CD4-positive, alpha-beta memory T cell (primary cell): ENCODE data around the gene PARD3B. TPM values are rescaled to one million over a fixed set of nuclear protein-coding genes. Genes with fewer than 3 reads are reported as not detected.

Experiments used
- CTCF ChIA-PET: fragments of 350-600 bp; sonication (Branson Sonifier 250); formaldehyde crosslinking; loops from one replicate; lab custom pipeline; 2021; ENCODE audit warnings: inconsistent platforms; ENCODE audit not compliant: partially characterized antibody; lab: Charles Lee
- POLR2A ChIA-PET: fragments of 350-600 bp; sonication (Branson Sonifier 250); formaldehyde crosslinking; loops from one replicate; lab custom pipeline; 2021; ENCODE audit not compliant: partially characterized antibody; lab: Charles Lee
- DNase-seq, 5 donors: peaks; one replicate each; pipeline versions ENCODE4 v3.0.0 to v3.0.0-alpha.2; 2020 to 2022; ENCODE audit warnings: mixed read lengths in 1 of 5
- H3K27ac ChIP-seq: one replicate; pipeline ENCODE4 v1.7.0; 2013; ENCODE audit warnings: low read depth, low read length
- H3K27me3 ChIP-seq: 2 replicates; pipeline ENCODE4 v1.7.0; 2013; ENCODE audit warnings: mild to moderate bottlenecking, low read length, moderate library complexity; ENCODE audit not compliant: insufficient read depth
- H3K36me3 ChIP-seq: 2 replicates; pipeline ENCODE4 v1.7.0; 2013; ENCODE audit warnings: mild to moderate bottlenecking, low read length, moderate library complexity; ENCODE audit not compliant: insufficient read depth
- H3K4me1 ChIP-seq: 2 replicates; pipeline ENCODE4 v1.7.0; 2013; ENCODE audit warnings: mild to moderate bottlenecking, low read length, moderate library complexity; ENCODE audit not compliant: insufficient read depth
- H3K4me3 ChIP-seq, 2 donors: one replicate each; pipeline ENCODE4 v1.7.0; 2013; ENCODE audit warnings: low read length in 2 of 2, mild to moderate bottlenecking in 1 of 2
- H3K9me3 ChIP-seq, 2 donors: one replicate each; pipeline ENCODE4 v1.7.0; 2013; ENCODE audit warnings: low read length in 2 of 2, control low read depth in 1 of 2; ENCODE audit not compliant: control insufficient read depth in 1 of 2
- H3K27ac Mint-ChIP-seq, 7 donors: one replicate each; pipeline ENCODE4 v1.8.0; 2020 to 2021; ENCODE audit warnings: mixed read lengths in 7 of 7, mild to moderate bottlenecking in 6 of 7, inconsistent platforms in 3 of 7, moderate library complexity in 3 of 7
- H3K27me3 Mint-ChIP-seq, 2 donors: one replicate each; pipeline ENCODE4 v1.8.0; 2020 to 2021; ENCODE audit warnings: mixed read lengths in 2 of 2
- H3K36me3 Mint-ChIP-seq, 2 donors: one replicate each; pipeline ENCODE4 v1.8.0; 2020 to 2021; ENCODE audit warnings: mixed read lengths in 2 of 2, inconsistent platforms in 1 of 2, mild to moderate bottlenecking in 1 of 2
- H3K4me1 Mint-ChIP-seq, 4 donors: one replicate each; pipeline ENCODE4 v1.8.0; 2020 to 2021; ENCODE audit warnings: mixed read lengths in 4 of 4, mild to moderate bottlenecking in 1 of 4
- H3K4me3 Mint-ChIP-seq, 8 donors: one replicate each; pipeline ENCODE4 v1.8.0; 2020 to 2021; ENCODE audit warnings: mixed read lengths in 8 of 8, mild to moderate bottlenecking in 7 of 8, moderate library complexity in 6 of 8, inconsistent platforms in 3 of 8
- H3K9me3 Mint-ChIP-seq, 8 donors: one replicate each; pipeline ENCODE4 v1.8.0; 2020 to 2021; ENCODE audit warnings: mixed read lengths in 8 of 8, mild to moderate bottlenecking in 5 of 8, inconsistent platforms in 3 of 8, moderate library complexity in 1 of 8
- intact Hi-C: fragments of 100-400 bp; cut with micrococcal nuclease; formaldehyde crosslinking; loops from one replicate; pipeline ENCODE4 v1.15.1; 2023
- polyA plus RNA-seq, 2 donors: library from polyadenylated mRNA; unstranded; fragments of 300-500 nt; fragmentation: Illumina TruSeq; gene quantifications; one replicate each; pipeline ENCODE4 v1.2.3, GENCODE V29; 2021
- total RNA-seq, 2 experiments: library from RNA; stranded (reverse); gene quantifications; one replicate each; pipeline ENCODE4 v1.2.3, GENCODE V29; 2021

The PARD3B gene
- total and polyA plus RNA-seq, 4 experiments from 2014 or later, result 0.44 to 1.3 (median 1.2) TPM; not detected in 1

DNA sequence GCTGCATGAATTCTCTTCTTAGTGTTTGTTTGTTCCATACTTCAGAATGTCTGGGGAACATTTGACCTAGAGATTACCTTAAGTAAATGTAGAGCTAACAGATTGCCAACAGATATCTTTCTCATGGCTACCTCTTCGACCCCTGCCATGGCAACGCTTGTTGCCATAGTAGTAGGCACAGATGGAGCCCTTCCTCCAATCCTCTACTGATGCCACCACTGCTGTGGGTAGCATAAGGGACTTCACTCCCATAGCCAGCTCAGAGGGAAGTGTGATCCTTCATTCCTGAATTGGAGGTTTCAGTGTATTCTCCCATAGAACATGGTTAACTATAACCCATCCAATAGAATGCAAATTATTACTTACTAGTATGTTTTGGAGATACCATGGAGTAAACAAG lies 593.5 kb downstream of the PARD3B start:
- Mint-ChIP-seq H3K4me1 (peaks cover 0 to 2% (median under 1%) of the 10 kb centered on the region in 4 donors), H3K4me3 (no peak overlapping the region), H3K36me3 (peaks cover 0 to 5% of the 10 kb centered on the region in 2 donors), H3K9me3 (peaks cover 0 to 3% (median 0%) of the 10 kb centered on the region in 8 donors), H3K27me3 (no peaks in the 10 kb centered on the region), H3K27ac (no peak overlapping the region)
- intact Hi-C loops, result no loop called here
- ChIA-PET CTCF (no interaction called here), POLR2A (no interaction called here)
- Histone ChIP-seq H3K4me3 (no peak overlapping the region), H3K27me3 (no peaks in the 10 kb centered on the region), H3K27ac (no peak overlapping the region), H3K36me3 (no peaks in the 10 kb centered on the region), H3K9me3 (no peaks in the 10 kb centered on the region), H3K4me1 (no peaks in the 10 kb centered on the region)
- no peak for DNase-seq

GRCh38 chr2:205139822-205140463 lies 594.7 kb downstream of the PARD3B start:
- ChIA-PET CTCF (interaction anchor here (0.7 kb wide), 1 partner anchor 33 kb away, joined by 3 read pairs; no protein-coding TSS in a partner anchor), POLR2A (no interaction called here)
- Histone ChIP-seq H3K4me3 (no peak overlapping the region), H3K4me1 (no peaks in the 10 kb centered on the region), H3K27me3 (no peaks in the 10 kb centered on the region), H3K36me3 (no peaks in the 10 kb centered on the region), H3K27ac (no peak overlapping the region), H3K9me3 (no peaks in the 10 kb centered on the region)
- DNase-seq, result no peak
- Mint-ChIP-seq H3K4me1 (peaks cover 0 to 2% (median under 1%) of the 10 kb centered on the region in 4 donors), H3K27ac (no peak overlapping the region), H3K27me3 (no peaks in the 10 kb centered on the region), H3K36me3 (peaks cover 0 to 5% of the 10 kb centered on the region in 2 donors), H3K9me3 (peaks cover 0 to 5% (median under 1%) of the 10 kb centered on the region in 8 donors), H3K4me3 (no peak overlapping the region)
- intact Hi-C loops, result no loop called here

- POLR2A ChIA-PET, result no interaction called here
These were observed 596.1 kb downstream of the PARD3B start for GRCh38 chr2:205141381-205141780.

DNA sequence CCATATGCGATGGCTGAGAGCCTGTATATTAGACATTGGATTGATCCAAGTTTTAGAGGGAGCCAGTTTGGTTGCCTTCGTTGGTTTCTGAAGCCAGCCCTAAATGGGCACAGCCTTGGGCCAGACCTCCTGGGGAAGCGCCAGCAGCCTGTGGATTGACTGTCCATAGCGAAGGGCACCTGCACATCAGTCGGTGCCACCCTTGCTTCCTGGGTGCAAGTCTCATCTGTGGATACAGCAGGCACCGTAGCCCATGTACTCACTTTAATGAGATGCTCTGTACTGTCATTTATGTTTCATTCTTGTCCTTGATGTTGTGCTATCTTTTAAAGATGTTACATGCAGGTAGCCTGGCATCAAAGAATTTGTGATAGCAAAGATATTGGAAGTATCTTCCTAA lies 600.6 kb downstream of the PARD3B start:
- no peak overlapping the region for H3K27ac ChIP-seq
- Mint-ChIP-seq H3K27ac (no peak overlapping the region), H3K27me3 (no peaks in the 10 kb centered on the region), H3K4me3 (no peak overlapping the region), H3K9me3 (peaks cover 0 to 5% (median under 1%) of the 10 kb centered on the region in 8 donors), H3K4me1 (no peaks in the 10 kb centered on the region), H3K36me3 (no peaks in the 10 kb centered on the region)
- H3K4me3 ChIP-seq, result no peak overlapping the region
- intact Hi-C loops, result no loop called here
- ChIA-PET CTCF (no interaction called here), POLR2A (no interaction called here)
- no peaks in the 10 kb centered on the region for H3K27me3 ChIP-seq
- no peak for DNase-seq
- no peaks in the 10 kb centered on the region for H3K4me1 ChIP-seq
- H3K36me3 ChIP-seq, result no peaks in the 10 kb centered on the region
- no peaks in the 10 kb centered on the region for H3K9me3 ChIP-seq

More at GRCh38 chr2:205141381-205141780, 596.1 kb downstream of the PARD3B start:
- peaks cover 0 to 5% (median under 1%) of the 10 kb centered on the region in 8 donors for H3K9me3 Mint-ChIP-seq
- Histone ChIP-seq H3K27ac (no peak overlapping the region), H3K36me3 (no peaks in the 10 kb centered on the region), H3K4me1 (no peaks in the 10 kb centered on the region), H3K27me3 (no peaks in the 10 kb centered on the region), H3K4me3 (no peak overlapping the region), H3K9me3 (no peaks in the 10 kb centered on the region)
- DNase-seq, result no peak
- CTCF ChIA-PET, result no interaction called here
- no peaks in the 10 kb centered on the region for H3K27me3 Mint-ChIP-seq
- intact Hi-C loops, result no loop called here
- H3K27ac Mint-ChIP-seq, result no peak overlapping the region
- peaks cover 0 to 2% (median under 1%) of the 10 kb centered on the region in 4 donors for H3K4me1 Mint-ChIP-seq
- no peak overlapping the region for H3K4me3 Mint-ChIP-seq
- peaks cover 0 to 5% of the 10 kb centered on the region in 2 donors for H3K36me3 Mint-ChIP-seq

DNA sequence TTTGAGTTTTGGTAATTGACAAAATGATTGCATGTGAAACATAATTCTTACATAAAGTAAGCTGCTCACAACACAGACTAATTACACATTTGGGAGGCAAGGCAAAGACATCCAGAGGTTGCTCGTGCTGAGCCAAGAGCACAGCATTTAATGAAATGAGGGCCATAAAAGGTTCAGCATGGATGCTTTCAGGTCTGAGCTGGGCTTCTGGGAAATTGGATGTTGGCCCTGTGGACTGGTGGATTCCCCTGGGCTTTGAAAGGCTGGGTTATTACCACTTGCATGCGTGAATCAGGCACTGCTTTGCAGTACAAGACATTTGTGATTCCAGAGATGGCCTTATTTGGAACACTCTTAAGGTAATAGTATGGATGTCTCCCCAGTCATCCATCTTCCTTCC lies 603.5 kb downstream of the PARD3B start:
- Histone ChIP-seq H3K27ac (no peak overlapping the region), H3K9me3 (no peaks in the 10 kb centered on the region), H3K27me3 (no peaks in the 10 kb centered on the region), H3K4me3 (no peak overlapping the region), H3K4me1 (no peaks in the 10 kb centered on the region), H3K36me3 (no peaks in the 10 kb centered on the region)
- Mint-ChIP-seq H3K4me1 (no peaks in the 10 kb centered on the region), H3K4me3 (no peak overlapping the region), H3K9me3 (peaks cover 0 to 9% (median 0%) of the 10 kb centered on the region in 8 donors), H3K27ac (no peak overlapping the region), H3K36me3 (no peaks in the 10 kb centered on the region), H3K27me3 (no peaks in the 10 kb centered on the region)
- POLR2A ChIA-PET, result interaction anchor here (1.4 kb wide), 1 partner anchor 14 kb away, joined by 3 read pairs; no protein-coding TSS in a partner anchor
- intact Hi-C loops, result no loop called here
- CTCF ChIA-PET, result no interaction called here
- DNase-seq, result no peak

DNA sequence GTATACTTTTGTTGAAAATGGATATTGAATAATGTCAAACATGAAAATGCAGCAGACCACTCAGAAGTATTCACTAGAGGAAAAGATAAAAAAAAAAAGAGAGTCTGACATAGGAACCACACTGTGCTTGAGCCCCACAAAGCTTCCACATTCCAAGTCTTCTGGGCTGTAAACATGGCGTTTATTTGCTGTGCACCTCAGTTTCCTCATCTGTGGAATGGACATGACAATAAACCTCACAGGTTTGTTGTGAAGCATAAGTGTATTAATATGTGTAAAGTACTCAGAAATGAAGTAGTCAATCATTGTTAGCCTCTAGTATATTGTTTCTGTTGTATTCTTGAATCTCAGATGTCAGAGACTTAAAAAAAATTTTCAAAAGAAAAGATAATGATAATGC lies 611.2 kb downstream of the PARD3B start:
- Histone ChIP-seq H3K4me1 (no peaks in the 10 kb centered on the region), H3K4me3 (no peak overlapping the region), H3K27me3 (no peaks in the 10 kb centered on the region), H3K27ac (no peak overlapping the region), H3K36me3 (no peaks in the 10 kb centered on the region), H3K9me3 (no peaks in the 10 kb centered on the region)
- no peaks in the 10 kb centered on the region for H3K36me3 Mint-ChIP-seq
- intact Hi-C loops, result no loop called here
- ChIA-PET POLR2A (no interaction called here), CTCF (no interaction called here)
- no peak overlapping the region for H3K27ac Mint-ChIP-seq
- H3K4me1 Mint-ChIP-seq, result no peaks in the 10 kb centered on the region
- H3K27me3 Mint-ChIP-seq, result no peaks in the 10 kb centered on the region
- no peak overlapping the region for H3K4me3 Mint-ChIP-seq
- peaks cover 0 to 9% (median 0%) of the 10 kb centered on the region in 8 donors for H3K9me3 Mint-ChIP-seq
- no peak for DNase-seq

DNA sequence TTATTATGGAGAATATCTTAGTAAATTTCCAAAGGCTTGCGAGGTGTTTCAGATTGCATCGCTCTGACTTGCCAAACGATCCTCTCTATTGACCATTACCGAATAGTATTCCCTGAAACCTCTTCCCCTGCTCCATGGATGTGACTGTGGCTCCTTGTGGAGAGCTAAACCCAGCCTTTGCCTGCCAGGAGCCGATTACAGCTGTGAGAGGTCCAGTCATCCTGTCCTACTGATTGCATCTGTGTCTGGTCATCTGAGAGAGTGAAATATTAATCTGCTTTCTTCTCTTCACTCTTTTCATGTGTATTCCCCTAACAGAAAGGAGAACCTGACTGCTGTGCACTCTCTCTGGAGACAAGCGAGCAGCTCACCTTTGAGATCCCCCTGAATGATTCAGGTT lies 613.1 kb downstream of the PARD3B start:
- CTCF ChIA-PET, result interaction anchor here (0.8 kb wide), 1 partner anchor 10 kb away, joined by 3 read pairs; no protein-coding TSS in a partner anchor

More for the DNA sequence above, 613.1 kb downstream of the PARD3B start:
- H3K27ac ChIP-seq, result no peak overlapping the region
- no peaks in the 10 kb centered on the region for H3K36me3 ChIP-seq
- H3K4me3 ChIP-seq, result no peak overlapping the region
- Mint-ChIP-seq H3K4me1 (no peaks in the 10 kb centered on the region), H3K27ac (no peak overlapping the region), H3K27me3 (no peaks in the 10 kb centered on the region), H3K36me3 (no peaks in the 10 kb centered on the region), H3K4me3 (no peak overlapping the region), H3K9me3 (peaks cover 0 to 6% (median 0%) of the 10 kb centered on the region in 8 donors)
- intact Hi-C loops, result no loop called here
- no peaks in the 10 kb centered on the region for H3K9me3 ChIP-seq
- H3K4me1 ChIP-seq, result no peaks in the 10 kb centered on the region
- POLR2A ChIA-PET, result no interaction called here
- H3K27me3 ChIP-seq, result no peaks in the 10 kb centered on the region
- no peak for DNase-seq
